Embryonic facial prominence (tissue), 1 donor: Measurements from ENCODE around the gene PLXNA4.

Experiments used
- DNase-seq: peaks from one replicate; pipeline ENCODE4 v3.0.0-alpha.2; 2016; ENCODE audit errors: extremely low spot score

The PLXNA4 gene

GRCh38 chr7:132114411-132114810 lies 461.9 kb downstream of the PLXNA4 start:
- DNase-seq, result no peak

- DNase-seq, result no peak
Observed at GRCh38 chr7:132113536-132114371, 462.5 kb downstream of the PLXNA4 start.

GRCh38 chr7:132112657-132113056 lies 463.6 kb downstream of the PLXNA4 start:
- DNase-seq, result no peak

- DNase-seq, result no peak
Observed at GRCh38 chr7:132112106-132112505, 464.2 kb downstream of the PLXNA4 start.

- DNase-seq, result no peak
Observed at GRCh38 chr7:132110692-132111091, 465.6 kb downstream of the PLXNA4 start.

- no peak for DNase-seq
Observed at GRCh38 chr7:132109769-132110168, 466.5 kb downstream of the PLXNA4 start.

- DNase-seq, result no peak
Observed at GRCh38 chr7:132108563-132108962, 467.7 kb downstream of the PLXNA4 start.

GRCh38 chr7:132106491-132106890 lies 469.8 kb downstream of the PLXNA4 start:
- DNase-seq, result no peak

GRCh38 chr7:132105096-132105495 lies 471.2 kb downstream of the PLXNA4 start:
- no peak for DNase-seq

- DNase-seq, result no peak
Observed at GRCh38 chr7:132103718-132104117, 472.6 kb downstream of the PLXNA4 start.

- DNase-seq, result no peak
Observed at GRCh38 chr7:132102942-132103341, 473.3 kb downstream of the PLXNA4 start.

GRCh38 chr7:132102391-132102790 lies 473.9 kb downstream of the PLXNA4 start:
- no peak for DNase-seq

GRCh38 chr7:132100981-132101380 lies 475.3 kb downstream of the PLXNA4 start:
- no peak for DNase-seq

- no peak for DNase-seq
Observed at GRCh38 chr7:132100483-132100882, 475.8 kb downstream of the PLXNA4 start.

- DNase-seq, result no peak
Observed at GRCh38 chr7:132099163-132099562, 477.1 kb downstream of the PLXNA4 start.

GRCh38 chr7:132098327-132098726 lies 477.9 kb downstream of the PLXNA4 start:
- no peak for DNase-seq

GRCh38 chr7:132097550-132098134 lies 478.6 kb downstream of the PLXNA4 start:
- DNase-seq, result no peak

GRCh38 chr7:132095111-132095765 lies 481.0 kb downstream of the PLXNA4 start:
- DNase-seq, result no peak

GRCh38 chr7:132092106-132092505 lies 484.2 kb downstream of the PLXNA4 start:
- DNase-seq, result no peak

GRCh38 chr7:132091706-132092105 lies 484.6 kb downstream of the PLXNA4 start:
- no peak for DNase-seq

GRCh38 chr7:132090444-132090843 lies 485.8 kb downstream of the PLXNA4 start:
- no peak for DNase-seq

GRCh38 chr7:132089356-132089755 lies 486.9 kb downstream of the PLXNA4 start:
- DNase-seq, result no peak

GRCh38 chr7:132087421-132087820 lies 488.8 kb downstream of the PLXNA4 start:
- DNase-seq, result no peak
